Measurements from ENCODE around the gene ZNF366. TPM values are rescaled to one million over a fixed set of nuclear protein-coding genes. Genes with fewer than 3 reads are reported as not detected.

ZNF366 gene
- total RNA-seq, 1 donor from 2014 or later: 0.05 TPM

DNA sequence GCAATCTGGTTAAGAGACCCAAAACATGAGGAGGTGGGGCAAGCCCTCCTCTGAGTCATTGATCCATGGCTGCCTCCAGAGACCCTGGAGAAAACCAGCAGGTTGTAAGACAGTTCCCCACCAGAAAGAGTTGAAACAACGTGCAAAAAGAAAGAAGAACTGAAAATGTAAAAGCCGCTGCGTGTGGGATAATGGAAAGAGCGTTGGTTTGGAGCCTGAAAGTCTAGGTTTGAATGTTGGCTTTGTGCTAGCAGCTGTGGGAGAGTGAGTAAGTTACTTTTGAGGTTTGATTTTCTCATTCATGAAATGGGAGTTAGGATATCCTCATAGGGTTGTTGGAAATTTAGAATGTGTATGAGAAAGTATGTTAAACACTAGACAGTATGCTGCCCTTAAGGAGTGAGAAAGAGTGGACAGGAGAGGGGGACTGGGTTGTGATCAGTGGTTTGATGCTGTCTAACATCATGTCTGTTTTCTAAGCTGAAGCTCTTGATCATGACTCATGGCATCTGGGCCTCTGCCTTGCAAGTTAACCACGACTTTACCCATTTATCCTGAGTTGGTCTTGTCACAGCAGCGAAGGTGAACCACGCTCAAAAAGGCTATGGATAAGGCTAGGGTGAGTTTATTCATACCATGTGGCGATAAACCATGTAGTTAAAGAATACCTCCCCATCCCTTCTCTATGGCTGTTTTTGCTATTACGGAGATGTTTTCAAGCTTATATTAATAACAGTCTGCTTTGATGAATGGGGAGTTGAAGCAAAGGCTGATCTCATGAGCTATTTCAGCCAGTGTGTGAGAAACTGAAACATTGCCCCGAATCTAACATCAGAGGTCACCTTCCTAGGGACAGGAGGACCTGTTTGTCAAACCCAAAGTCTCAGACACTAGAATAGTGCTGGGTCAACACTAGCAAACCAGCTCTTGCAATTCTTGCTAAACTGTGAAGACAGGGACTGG is 41.3 kb downstream of the ZNF366 start:
- DNase-seq (ENCODE audit: low read depth): peak; percentile 80

GRCh38 chr5:72465066-72465465 is 42.1 kb downstream of the ZNF366 start:
- no peak for DNase-seq (ENCODE audit: low read depth)

DNA sequence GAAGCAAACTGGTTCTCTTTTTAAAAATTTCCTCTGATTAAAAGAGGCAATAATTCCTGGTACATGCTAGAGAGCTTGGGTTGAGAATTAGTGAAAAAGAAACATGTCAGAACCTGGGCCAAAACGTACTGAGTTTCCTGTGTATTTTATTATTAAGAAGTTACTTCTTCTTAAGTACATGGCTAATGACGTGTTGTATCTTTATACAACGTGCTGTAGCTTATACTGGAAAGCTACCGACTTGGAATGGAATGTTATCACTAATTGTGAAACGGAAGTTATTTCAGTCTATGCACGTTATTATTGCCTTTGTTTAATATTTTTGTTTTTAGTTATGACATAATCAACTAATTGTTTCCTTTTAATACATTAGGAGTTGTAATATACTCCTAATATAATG is 43.1 kb downstream of the ZNF366 start:
- DNase-seq (ENCODE audit: low read depth): no peak

DNA sequence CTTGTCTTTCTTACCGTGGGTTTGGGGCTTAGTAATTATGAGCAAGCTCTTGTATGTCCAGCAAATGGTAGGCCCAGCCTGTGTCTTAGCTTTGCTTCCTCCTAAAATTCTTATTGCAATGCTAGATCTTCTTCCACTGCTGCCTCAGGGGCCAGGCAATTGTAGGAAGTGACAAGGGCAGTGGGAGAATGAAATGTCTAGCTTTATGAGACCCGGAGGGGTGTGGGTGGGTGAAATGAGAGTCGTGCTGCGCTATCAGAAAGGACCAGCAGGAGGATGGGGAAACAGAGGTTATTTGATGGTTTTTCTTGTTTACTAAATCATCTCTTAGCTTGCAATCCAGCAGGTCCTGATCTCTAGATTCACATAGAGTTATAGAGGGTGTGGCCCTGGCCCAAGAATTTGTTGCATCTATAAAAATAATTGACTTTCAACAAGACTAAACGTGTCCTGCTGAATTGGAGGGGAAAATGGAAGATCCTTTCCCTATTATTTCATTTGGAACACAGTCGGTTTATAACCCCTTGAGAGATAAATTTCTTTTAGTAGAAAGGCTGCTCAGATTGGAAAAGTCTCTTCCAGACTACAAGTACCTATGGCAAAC is 43.7 kb downstream of the ZNF366 start:
- no peak for DNase-seq (ENCODE audit: low read depth)

DNA sequence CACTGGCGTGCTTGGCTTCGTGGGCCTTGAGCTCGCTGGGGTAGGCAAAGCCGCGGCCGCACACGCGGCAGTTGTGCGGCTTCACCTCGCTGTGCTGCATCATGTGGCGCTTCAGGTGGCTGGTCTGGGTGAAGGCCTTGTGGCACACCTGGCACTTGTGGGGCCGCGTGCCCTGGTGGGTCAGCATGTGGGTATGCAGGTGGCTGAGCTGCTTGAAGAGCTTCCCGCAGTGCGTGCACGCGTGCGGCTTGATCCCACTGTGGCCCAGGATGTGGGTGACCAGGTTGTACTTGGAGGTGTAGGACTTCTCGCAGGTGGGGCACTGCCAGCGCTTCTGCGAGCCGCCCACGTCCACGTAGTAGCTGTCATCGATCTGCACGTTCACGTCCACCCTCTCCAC is 46.8 kb downstream of the ZNF366 start:
- no peak for DNase-seq (ENCODE audit: low read depth)

DNA sequence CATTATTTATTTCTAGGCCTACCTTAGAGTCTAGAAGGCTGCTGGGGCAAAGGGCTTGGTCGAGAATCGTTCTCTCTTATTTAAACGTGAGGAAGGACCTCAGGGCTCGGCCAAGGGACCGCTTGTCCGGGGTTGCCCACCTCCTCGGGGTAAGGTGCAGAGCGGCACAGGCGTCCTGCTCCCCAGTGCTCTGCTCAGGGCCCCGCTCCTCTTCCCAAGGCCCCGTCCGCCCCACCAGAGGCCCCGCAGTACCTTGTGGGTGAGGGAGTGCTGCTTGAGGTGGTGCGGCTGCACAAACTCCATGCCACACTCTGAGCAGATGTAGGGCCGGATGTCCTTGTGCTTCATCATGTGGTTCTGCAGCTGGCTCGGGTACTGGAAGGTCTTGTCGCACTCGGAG is 47.3 kb downstream of the ZNF366 start:
- DNase-seq (ENCODE audit: low read depth): no peak

DNA sequence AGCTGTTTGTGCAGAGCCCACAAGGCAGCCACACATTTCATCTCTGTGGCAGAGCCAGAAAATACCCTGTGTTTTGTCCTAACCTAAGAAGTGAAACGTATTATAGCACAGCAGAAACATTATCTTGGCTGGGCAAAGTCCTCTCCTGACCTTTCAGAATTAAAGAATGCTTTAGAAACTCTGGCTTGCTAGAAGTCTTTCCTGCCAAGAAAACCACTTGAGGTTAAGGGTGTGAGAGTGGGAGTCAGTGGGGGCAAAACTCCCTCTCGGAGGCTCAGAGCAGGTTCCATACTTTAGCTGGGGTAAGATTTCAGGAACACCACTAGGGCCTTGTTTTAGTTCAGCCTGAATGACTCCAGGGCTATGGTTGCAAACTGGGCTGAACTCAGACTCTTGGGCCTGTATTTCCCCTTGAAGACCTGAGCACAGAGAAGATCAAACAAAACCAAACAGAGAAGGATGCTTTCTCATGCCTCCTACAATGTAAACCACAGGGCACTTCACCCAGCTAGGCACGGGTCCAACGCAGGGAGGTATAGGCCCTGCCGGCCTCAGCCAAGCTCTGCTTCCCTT is 48.0 kb downstream of the ZNF366 start:
- DNase-seq (ENCODE audit: low read depth): peak; percentile 63

- no peak for DNase-seq (ENCODE audit: low read depth)
Measured at GRCh38 chr5:72458407-72458806, 48.8 kb downstream of the ZNF366 start.

GRCh38 chr5:72457491-72457890 is 49.7 kb downstream of the ZNF366 start:
- DNase-seq (ENCODE audit: low read depth): no peak

- DNase-seq (ENCODE audit: low read depth): no peak
Measured at GRCh38 chr5:72456391-72457074, 50.7 kb downstream of the ZNF366 start.

GRCh38 chr5:72455476-72455875 is 51.7 kb downstream of the ZNF366 start:
- no peak for DNase-seq (ENCODE audit: low read depth)

- DNase-seq (ENCODE audit: low read depth): no peak
Measured at GRCh38 chr5:72454996-72455395, 52.2 kb downstream of the ZNF366 start.

DNA sequence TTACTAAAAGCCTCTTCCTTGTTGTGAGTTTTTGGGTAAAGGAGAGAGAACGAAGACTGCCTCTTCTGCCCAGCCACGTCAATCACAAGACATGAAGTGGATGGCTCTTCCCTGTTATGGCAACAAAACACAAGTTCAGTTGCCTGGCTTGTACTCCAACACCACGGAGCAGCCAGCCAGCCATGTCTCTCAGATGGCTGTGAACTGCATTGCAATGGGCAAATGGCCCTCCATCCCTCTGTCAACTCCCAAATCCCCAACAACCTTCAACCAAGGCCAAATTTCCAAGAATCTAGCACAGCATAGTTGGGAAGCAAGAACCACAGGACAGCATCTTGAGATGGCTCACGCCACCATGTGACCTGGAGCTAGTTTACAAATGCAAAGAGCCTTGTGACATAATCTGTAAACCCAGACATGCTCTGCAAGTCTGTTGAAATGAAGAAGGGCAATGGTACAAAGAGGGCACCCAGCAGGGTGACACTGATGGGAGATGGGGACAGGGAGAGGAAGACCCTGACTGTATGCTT is 53.9 kb downstream of the ZNF366 start:
- DNase-seq (ENCODE audit: low read depth): no peak

DNA sequence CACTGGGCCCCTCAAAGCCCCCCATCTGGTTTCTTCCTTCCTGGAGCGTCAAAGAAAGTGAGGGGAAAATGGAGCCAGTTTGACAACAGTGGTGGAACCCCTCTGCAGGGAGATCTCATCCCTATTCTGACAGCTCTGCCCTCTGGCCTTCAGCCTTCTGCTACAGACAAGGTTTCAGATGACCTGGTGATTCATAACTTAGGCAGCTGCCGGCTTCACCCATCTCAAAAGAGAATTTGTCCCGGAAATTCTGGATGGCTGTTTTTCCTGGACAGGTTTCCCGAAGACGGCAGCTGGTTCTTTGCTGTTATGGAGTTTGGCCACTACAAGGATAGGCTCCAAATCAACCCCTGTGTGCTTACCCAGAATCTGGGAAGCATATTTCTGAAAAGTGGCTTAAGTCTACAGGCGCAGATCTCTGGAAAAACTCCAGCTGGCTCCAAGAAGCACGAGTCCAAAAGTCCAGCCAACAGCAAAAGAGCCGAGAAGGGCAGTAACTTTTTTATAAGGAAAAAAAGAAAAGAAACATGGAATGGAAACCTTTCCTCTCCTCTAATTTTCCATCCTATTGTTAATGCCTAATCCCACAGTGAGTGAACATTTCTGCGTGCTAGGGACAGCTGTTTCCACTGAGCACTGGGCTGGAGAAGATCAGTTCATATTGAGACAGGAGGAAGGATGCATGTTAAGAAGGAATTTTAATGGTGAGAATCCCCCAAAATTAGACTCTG is 54.5 kb downstream of the ZNF366 start:
- DNase-seq (ENCODE audit: low read depth): peak; percentile 77

GRCh38 chr5:72451741-72452505 is 55.3 kb downstream of the ZNF366 start:
- DNase-seq (ENCODE audit: low read depth): peak; percentile 61

GRCh38 chr5:72448368-72448767 is 58.8 kb downstream of the ZNF366 start:
- DNase-seq (ENCODE audit: low read depth): no peak

GRCh38 chr5:72447751-72448150 is 59.5 kb downstream of the ZNF366 start:
- no peak for DNase-seq (ENCODE audit: low read depth)

- no peak for DNase-seq (ENCODE audit: low read depth)
Measured at GRCh38 chr5:72445969-72446368, 61.2 kb downstream of the ZNF366 start.

GRCh38 chr5:72443883-72444282 is 63.3 kb downstream of the ZNF366 start:
- DNase-seq (ENCODE audit: low read depth): no peak

GRCh38 chr5:72441862-72442540 is 65.2 kb downstream of the ZNF366 start:
- DNase-seq (ENCODE audit: low read depth): peak; percentile 92
